ENCODE measurements around the gene ZNF467. TPM values are rescaled to one million over a fixed set of nuclear protein-coding genes. Genes with fewer than 3 reads are reported as not detected.

The ZNF467 gene
- total RNA-seq, 2 experiments from 2014 or later = not detected

- no peaks in the 10 kb centered on the region for H3K9me3 Mint-ChIP-seq (ENCODE audit: low read depth)
- H3K36me3 Mint-ChIP-seq = no peaks in the 10 kb centered on the region
- no peaks in the 10 kb centered on the region for H3K4me1 Mint-ChIP-seq
- DNase-seq (no peak), ATAC-seq (no peak)
- no peaks in the 10 kb centered on the region for H3K27me3 Mint-ChIP-seq
- CTCF ChIA-PET = interaction anchor here (0.8 kb wide), 1 partner anchor 9 kb away, joined by 3 read pairs; no protein-coding TSS in a partner anchor
- H3K27ac Mint-ChIP-seq = no peak overlapping the region
- H3K4me3 Mint-ChIP-seq = no peak overlapping the region
Measured at GRCh38 chr7:149752646-149753045, 20.7 kb downstream of the ZNF467 start.

GRCh38 chr7:149751043-149751775 is 22.2 kb downstream of the ZNF467 start:
- ATAC-seq = no peak
- H3K9me3 Mint-ChIP-seq (ENCODE audit: low read depth) = no peaks in the 10 kb centered on the region
- no peaks in the 10 kb centered on the region for H3K4me1 Mint-ChIP-seq
- H3K4me3 Mint-ChIP-seq = no peak overlapping the region
- H3K27ac Mint-ChIP-seq = no peak overlapping the region
- no peak for DNase-seq
- peaks cover 9% of the 10 kb centered on the region for H3K27me3 Mint-ChIP-seq
- no peaks in the 10 kb centered on the region for H3K36me3 Mint-ChIP-seq
- CTCF ChIA-PET = interaction anchor here (1.1 to 1.4 kb wide), 2 partner anchors 9 to 11 kb away, joined by 4 read pairs; no protein-coding TSS in a partner anchor

- Mint-ChIP-seq H3K4me3 (no peak overlapping the region), H3K36me3 (no peaks in the 10 kb centered on the region), H3K27ac (no peak overlapping the region), H3K27me3 (peaks cover 12% of the 10 kb centered on the region), H3K9me3 (ENCODE audit: low read depth) (no peaks in the 10 kb centered on the region), H3K4me1 (no peaks in the 10 kb centered on the region)
- DNase-seq = no peak
- no peak for ATAC-seq
- CTCF ChIA-PET = interaction anchor here (0.5 to 1.1 kb wide), 2 partner anchors 9 to 65 kb away, joined by 3 read pairs; no protein-coding TSS in a partner anchor
Measured at GRCh38 chr7:149750122-149750845, 23.1 kb downstream of the ZNF467 start.

DNA sequence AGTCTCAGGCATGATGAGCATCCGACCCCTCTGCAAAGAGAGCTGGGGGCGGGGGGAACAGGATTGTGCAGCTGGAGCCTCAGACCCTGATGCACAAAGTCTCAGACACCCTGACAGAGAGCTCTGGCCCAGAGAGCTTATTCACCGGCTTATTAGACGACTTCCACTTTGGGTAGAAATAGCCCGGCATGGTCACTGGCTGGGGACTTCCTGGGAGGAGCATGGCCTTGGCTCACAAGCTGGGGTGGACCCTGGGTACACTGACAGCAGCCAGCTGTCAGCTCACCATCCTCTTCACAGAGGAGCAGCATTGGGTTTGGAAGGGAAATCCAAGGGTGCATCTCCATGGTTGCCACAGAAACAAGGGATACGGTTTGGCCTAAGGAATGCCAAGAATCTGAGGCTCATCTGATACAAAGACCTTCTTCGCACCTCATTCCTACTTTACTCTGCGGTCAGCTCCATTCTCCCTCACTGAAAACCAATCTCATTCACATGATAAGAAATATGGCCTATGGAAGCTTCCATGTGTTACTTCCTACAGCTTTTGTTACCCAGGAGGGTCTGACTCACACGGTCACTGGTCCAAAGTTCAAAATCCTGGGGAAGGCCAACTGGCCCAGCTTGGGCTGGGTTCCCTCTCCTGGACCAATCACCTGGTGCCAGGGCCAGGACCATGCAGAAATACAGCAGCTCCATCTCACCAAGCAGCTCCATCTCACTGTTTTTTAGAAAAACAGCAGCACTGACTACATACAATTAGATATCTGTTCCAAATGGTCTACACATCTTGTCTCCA is 25.1 kb downstream of the ZNF467 start:
- Mint-ChIP-seq H3K27me3 (peaks cover 19% of the 10 kb centered on the region), H3K4me1 (no peaks in the 10 kb centered on the region), H3K9me3 (ENCODE audit: low read depth) (no peaks in the 10 kb centered on the region), H3K27ac (no peak overlapping the region), H3K4me3 (no peak overlapping the region), H3K36me3 (no peaks in the 10 kb centered on the region)
- ATAC-seq (no peak), DNase-seq (no peak)
- CTCF ChIA-PET = interaction anchor here (1.1 kb wide), 2 partner anchors 8 to 74 kb away, joined by 3 to 4 read pairs; no protein-coding TSS in a partner anchor

DNA sequence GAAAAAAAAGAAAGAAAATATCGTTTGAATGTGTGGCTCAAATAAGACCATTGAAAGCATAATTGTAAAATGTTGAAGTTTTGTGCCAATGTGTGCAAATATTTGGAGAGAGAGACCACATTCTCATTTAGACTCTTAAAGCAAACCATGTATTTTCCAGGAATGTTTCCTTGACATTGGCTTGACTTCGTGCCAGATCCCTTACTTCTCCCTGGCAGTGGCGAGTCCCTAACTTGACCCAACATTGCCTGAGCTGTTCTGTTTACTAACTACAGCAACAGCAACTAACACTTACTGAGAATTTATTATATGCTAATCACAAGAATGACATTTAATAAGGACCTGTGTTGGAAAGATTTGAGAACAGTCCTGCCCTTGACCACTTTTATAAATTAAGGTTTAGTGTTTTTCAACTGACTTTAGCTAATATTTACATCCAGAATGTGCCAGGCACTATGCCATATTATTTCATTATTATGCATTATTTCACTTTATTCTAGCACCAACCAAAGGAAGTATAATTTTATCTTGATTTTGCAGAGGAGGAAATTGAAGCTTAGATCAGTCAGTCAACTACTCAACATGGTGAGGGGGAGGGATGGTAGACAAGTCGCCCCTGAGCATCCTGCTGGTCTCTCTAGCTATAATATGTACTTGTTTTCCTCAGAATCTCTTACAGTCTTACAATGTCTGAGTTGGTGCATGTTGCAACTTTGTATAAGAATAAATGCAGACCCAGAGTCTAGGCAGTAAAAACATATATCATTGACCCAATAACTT is 29.7 kb downstream of the ZNF467 start:
- H3K4me3 Mint-ChIP-seq = no peak overlapping the region

GRCh38 chr7:149742075-149742701 is 31.2 kb downstream of the ZNF467 start:
- DNase-seq (peak; percentile 74), ATAC-seq (peak; percentile 79)
- Mint-ChIP-seq H3K27me3 (peaks cover 46% of the 10 kb centered on the region), H3K4me3 (peak overlapping the region; percentile 57), H3K9me3 (ENCODE audit: low read depth) (no peaks in the 10 kb centered on the region), H3K4me1 (peaks cover 10% of the 10 kb centered on the region), H3K36me3 (no peaks in the 10 kb centered on the region), H3K27ac (no peak overlapping the region)
- CTCF ChIA-PET = interaction anchor here (0.7 to 1.6 kb wide), 29 partner anchors 8 to 1173 kb away, joined by 3 to 49 read pairs (median 4); a partner anchor contains a TSS

More for the DNA sequence above, 29.7 kb downstream of the ZNF467 start:
- CTCF ChIA-PET = interaction anchor here (1.0 to 1.7 kb wide), 4 partner anchors 9 to 81 kb away, joined by 3 to 6 read pairs (median 4); no protein-coding TSS in a partner anchor
- Mint-ChIP-seq H3K27me3 (peaks cover 41% of the 10 kb centered on the region), H3K9me3 (ENCODE audit: low read depth) (no peaks in the 10 kb centered on the region), H3K27ac (no peak overlapping the region), H3K4me1 (peaks cover 10% of the 10 kb centered on the region), H3K36me3 (no peaks in the 10 kb centered on the region)
- DNase-seq (no peak), ATAC-seq (no peak)

GRCh38 chr7:149741629-149742028 is 31.8 kb downstream of the ZNF467 start:
- Mint-ChIP-seq H3K36me3 (no peaks in the 10 kb centered on the region), H3K4me3 (peak overlapping the region; percentile 57), H3K27me3 (peaks cover 43% of the 10 kb centered on the region), H3K4me1 (peaks cover 10% of the 10 kb centered on the region), H3K27ac (no peak overlapping the region), H3K9me3 (ENCODE audit: low read depth) (no peaks in the 10 kb centered on the region)
- DNase-seq = no peak
- ATAC-seq = peak; percentile 19
- CTCF ChIA-PET = interaction anchor here (0.7 to 1.6 kb wide), 26 partner anchors 8 to 1174 kb away, joined by 3 to 49 read pairs (median 4); a partner anchor contains a TSS

- DNase-seq (no peak), ATAC-seq (no peak)
- H3K4me1 Mint-ChIP-seq = peaks cover 1% of the 10 kb centered on the region
- no peaks in the 10 kb centered on the region for H3K9me3 Mint-ChIP-seq (ENCODE audit: low read depth)
- H3K4me3 Mint-ChIP-seq = no peak overlapping the region
- H3K27ac Mint-ChIP-seq = no peak overlapping the region
- no peaks in the 10 kb centered on the region for H3K36me3 Mint-ChIP-seq
- CTCF ChIA-PET = no interaction called here
- H3K27me3 Mint-ChIP-seq = peaks cover 22% of the 10 kb centered on the region
Measured at GRCh38 chr7:149736478-149737360, 36.7 kb downstream of the ZNF467 start.

DNA sequence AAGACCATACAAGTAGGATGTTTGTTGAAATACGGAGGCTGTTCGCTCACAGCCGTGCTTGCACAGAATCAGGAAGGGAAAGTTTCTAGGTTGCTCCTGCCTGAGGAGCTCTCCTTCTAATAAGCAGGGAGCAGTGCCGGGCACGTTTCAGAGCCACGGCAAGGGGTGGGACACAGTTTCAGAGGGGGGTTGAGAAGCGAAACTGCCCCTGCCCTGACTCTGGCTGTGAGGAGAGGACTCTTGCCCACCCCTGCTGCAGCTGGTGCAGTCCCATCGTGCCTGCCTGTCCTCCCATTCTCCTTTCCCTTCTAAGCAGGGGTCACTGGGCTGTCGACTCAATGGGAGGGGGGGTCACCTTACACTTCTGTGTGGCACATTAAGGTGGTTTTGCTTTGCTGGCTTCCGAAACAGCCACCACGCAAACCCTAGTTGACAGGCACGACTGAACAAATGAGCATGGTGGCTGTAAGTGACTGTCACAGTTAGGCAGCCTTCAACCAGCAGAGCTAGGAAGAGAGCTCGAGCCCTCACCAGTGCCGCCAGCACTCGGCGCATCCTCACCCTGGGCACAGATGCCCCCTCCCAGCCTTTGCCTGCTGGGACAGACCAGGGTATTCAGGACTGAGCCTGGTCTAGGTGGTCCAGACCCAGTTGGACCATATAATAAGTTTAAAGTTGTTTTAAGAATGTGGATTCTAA is 37.5 kb downstream of the ZNF467 start:
- Mint-ChIP-seq H3K4me1 (no peaks in the 10 kb centered on the region), H3K27me3 (peaks cover 20% of the 10 kb centered on the region), H3K9me3 (ENCODE audit: low read depth) (no peaks in the 10 kb centered on the region), H3K4me3 (no peak overlapping the region), H3K27ac (no peak overlapping the region), H3K36me3 (no peaks in the 10 kb centered on the region)
- CTCF ChIA-PET = no interaction called here
- DNase-seq = no peak
- no peak for ATAC-seq

- Mint-ChIP-seq H3K36me3 (no peaks in the 10 kb centered on the region), H3K9me3 (ENCODE audit: low read depth) (no peaks in the 10 kb centered on the region), H3K27ac (no peak overlapping the region), H3K27me3 (peaks cover 18% of the 10 kb centered on the region), H3K4me3 (no peak overlapping the region), H3K4me1 (no peaks in the 10 kb centered on the region)
- ATAC-seq (no peak), DNase-seq (no peak)
- CTCF ChIA-PET = no interaction called here
Measured at GRCh38 chr7:149735181-149735602, 38.2 kb downstream of the ZNF467 start.

- ATAC-seq = no peak
- CTCF ChIA-PET = no interaction called here
Measured at GRCh38 chr7:149734791-149735075, 38.7 kb downstream of the ZNF467 start.

More at GRCh38 chr7:149734791-149735075, 38.7 kb downstream of the ZNF467 start:
- H3K27ac Mint-ChIP-seq = no peak overlapping the region
- no peak overlapping the region for H3K4me3 Mint-ChIP-seq
- peaks cover 14% of the 10 kb centered on the region for H3K27me3 Mint-ChIP-seq
- no peaks in the 10 kb centered on the region for H3K36me3 Mint-ChIP-seq
- H3K4me1 Mint-ChIP-seq = no peaks in the 10 kb centered on the region
- H3K9me3 Mint-ChIP-seq (ENCODE audit: low read depth) = no peaks in the 10 kb centered on the region
- no peak for DNase-seq

All from activated CD8-positive, alpha-beta memory T cell treated with anti-CD3 and anti-CD28 coated beads, Interleukin-2, amount 10 ng/mL, durations not matched to agents 7 days and 5 days (primary cell).